Activated naive CD4-positive, alpha-beta T cell treated with anti-CD3 and anti-CD28 coated beads for 36 hours (primary cell): ENCODE results near the gene NUP153. TPM values are rescaled to one million over a fixed set of nuclear protein-coding genes. Genes with fewer than 3 reads are reported as not detected.

Experiments used
- CTCF ChIA-PET: fragments of 350-600 bp; sonication (Branson Sonifier 250); formaldehyde crosslinking; loops from one replicate; lab custom pipeline; 2021; ENCODE audit warnings: antibody characterized with exemption; lab: Charles Lee
- DNase-seq: peaks from one replicate; pipeline ENCODE4 v3.0.0-alpha.2; 2020
- H3K27ac Mint-ChIP-seq: one replicate; pipeline ENCODE4 v1.8.0; 2021; ENCODE audit warnings: mild to moderate bottlenecking, mixed read lengths
- H3K27me3 Mint-ChIP-seq: one replicate; pipeline ENCODE4 v1.8.0; 2021; ENCODE audit warnings: low read depth, mixed read lengths
- H3K36me3 Mint-ChIP-seq: one replicate; pipeline ENCODE4 v1.8.0; 2021; ENCODE audit warnings: low read depth, mixed read lengths
- H3K4me1 Mint-ChIP-seq: one replicate; pipeline ENCODE4 v1.8.0; 2021; ENCODE audit warnings: low read depth, mixed read lengths
- H3K4me3 Mint-ChIP-seq: one replicate; pipeline ENCODE4 v1.8.0; 2021; ENCODE audit warnings: mild to moderate bottlenecking, moderate library complexity, mixed read lengths
- H3K9me3 Mint-ChIP-seq: one replicate; pipeline ENCODE4 v1.8.0; 2021; ENCODE audit warnings: mixed read lengths
- intact Hi-C: fragments of 100-400 bp; cut with micrococcal nuclease; formaldehyde crosslinking; loops from one replicate; pipeline ENCODE4 v1.15.1; 2023
- total RNA-seq, 2 experiments: library from RNA; stranded (reverse); gene quantifications; one replicate each; pipeline ENCODE4 v1.2.3, GENCODE V29; 2021

The NUP153 gene
- total RNA-seq, 2 experiments from 2014 or later: 65.3 to 67.2 TPM

DNA sequence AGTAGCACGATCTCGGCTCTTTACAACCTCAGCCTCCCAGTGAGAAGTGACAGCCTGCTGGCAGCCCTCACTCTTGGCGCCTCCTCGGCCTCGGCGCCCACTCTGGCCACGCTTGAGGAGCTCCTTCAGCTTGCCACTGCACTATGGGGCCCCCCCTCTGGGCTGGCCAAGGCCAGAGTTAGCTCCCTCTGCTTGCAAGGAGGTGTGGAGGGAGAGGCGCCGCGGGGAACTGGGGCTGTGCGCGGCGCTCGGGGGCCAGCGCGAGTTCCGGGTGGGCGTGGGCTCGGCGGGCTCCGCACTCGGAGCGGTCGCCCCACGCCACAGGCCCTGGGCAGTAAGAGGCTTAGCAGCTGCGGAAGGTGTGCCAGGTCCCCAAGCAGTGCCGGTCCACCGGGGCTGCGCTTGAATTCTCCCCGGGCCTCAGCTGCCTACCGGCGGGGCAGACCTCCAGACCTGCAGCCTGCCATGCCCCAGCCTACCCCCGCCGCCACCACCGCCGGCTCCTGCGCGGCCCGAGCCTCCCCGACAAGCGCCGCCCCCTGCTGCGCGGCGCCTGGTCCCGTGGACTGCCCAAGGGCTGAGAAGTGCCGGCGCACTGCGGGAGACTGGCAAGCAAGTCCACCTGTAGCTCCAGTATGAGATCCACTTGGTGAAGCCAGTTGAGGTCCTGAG lies 22.0 kb upstream of the NUP153 start:
- intact Hi-C loops: no loop called here
- H3K27ac Mint-ChIP-seq: no peak overlapping the region
- no peak overlapping the region for H3K4me3 Mint-ChIP-seq
- CTCF ChIA-PET: interaction anchor here (0.7 to 1.2 kb wide), 2 partner anchors 76 to 393 kb away, joined by 3 read pairs; no protein-coding TSS in a partner anchor
- no peaks in the 10 kb centered on the region for H3K27me3 Mint-ChIP-seq
- DNase-seq: no peak
- H3K36me3 Mint-ChIP-seq: no peaks in the 10 kb centered on the region
- no peaks in the 10 kb centered on the region for H3K9me3 Mint-ChIP-seq
- no peaks in the 10 kb centered on the region for H3K4me1 Mint-ChIP-seq

- Mint-ChIP-seq H3K27ac (no peak overlapping the region), H3K4me3 (no peak overlapping the region), H3K9me3 (no peaks in the 10 kb centered on the region), H3K4me1 (no peaks in the 10 kb centered on the region), H3K36me3 (no peaks in the 10 kb centered on the region), H3K27me3 (no peaks in the 10 kb centered on the region)
- no peak for DNase-seq
- CTCF ChIA-PET: interaction anchor here (0.7 kb wide), 1 partner anchor 388 kb away, joined by 3 read pairs; no protein-coding TSS in a partner anchor
- intact Hi-C loops: no loop called here
These were observed 18.4 kb upstream of the NUP153 start for GRCh38 chr6:17725083-17725482.

DNA sequence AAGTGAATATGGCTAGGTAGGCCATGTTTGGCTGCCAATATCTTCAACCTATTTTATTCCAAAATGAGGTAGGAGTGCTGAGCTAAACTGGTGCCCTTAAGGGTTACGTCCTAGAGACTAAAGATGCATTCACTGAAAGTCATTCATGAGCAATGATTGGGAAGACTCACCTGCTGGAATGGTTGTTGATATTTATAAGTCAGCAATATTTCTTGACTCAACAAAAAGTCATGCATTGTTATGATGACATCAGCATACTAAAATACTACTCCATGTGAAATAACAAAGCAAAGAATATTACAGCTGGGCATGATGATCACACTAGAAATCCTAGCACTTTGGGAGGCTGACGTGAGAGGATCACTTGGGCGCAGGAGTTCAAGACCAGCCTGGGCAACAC lies 17.6 kb upstream of the NUP153 start:
- no peaks in the 10 kb centered on the region for H3K27me3 Mint-ChIP-seq
- intact Hi-C loops: no loop called here
- H3K4me1 Mint-ChIP-seq: no peaks in the 10 kb centered on the region
- CTCF ChIA-PET: no interaction called here
- no peaks in the 10 kb centered on the region for H3K9me3 Mint-ChIP-seq
- no peak overlapping the region for H3K27ac Mint-ChIP-seq
- DNase-seq: no peak
- H3K36me3 Mint-ChIP-seq: no peaks in the 10 kb centered on the region
- H3K4me3 Mint-ChIP-seq: no peak overlapping the region

- no peaks in the 10 kb centered on the region for H3K27me3 Mint-ChIP-seq
- no peak for DNase-seq
- intact Hi-C loops: no loop called here
- no peak overlapping the region for H3K4me3 Mint-ChIP-seq
- H3K4me1 Mint-ChIP-seq: no peaks in the 10 kb centered on the region
- CTCF ChIA-PET: interaction anchor here (0.5 to 0.6 kb wide), 2 partner anchors 213 to 519 kb away, joined by 3 to 4 read pairs; no protein-coding TSS in a partner anchor
- H3K36me3 Mint-ChIP-seq: no peaks in the 10 kb centered on the region
- H3K9me3 Mint-ChIP-seq: no peaks in the 10 kb centered on the region
- H3K27ac Mint-ChIP-seq: no peak overlapping the region
These were observed 14.9 kb upstream of the NUP153 start for GRCh38 chr6:17721671-17722070.

GRCh38 chr6:17719323-17720041 lies 12.8 kb upstream of the NUP153 start:
- intact Hi-C loops: no loop called here
- CTCF ChIA-PET: interaction anchor here (0.7 to 1.0 kb wide), 3 partner anchors 17 to 87 kb away, joined by 3 to 4 read pairs (median 4); no protein-coding TSS in a partner anchor
- no peaks in the 10 kb centered on the region for H3K36me3 Mint-ChIP-seq
- no peaks in the 10 kb centered on the region for H3K9me3 Mint-ChIP-seq
- no peak overlapping the region for H3K4me3 Mint-ChIP-seq
- peaks cover 6% of the 10 kb centered on the region for H3K4me1 Mint-ChIP-seq
- no peak for DNase-seq
- H3K27ac Mint-ChIP-seq: no peak overlapping the region
- H3K27me3 Mint-ChIP-seq: no peaks in the 10 kb centered on the region

- no peaks in the 10 kb centered on the region for H3K9me3 Mint-ChIP-seq
- no peaks in the 10 kb centered on the region for H3K27me3 Mint-ChIP-seq
- H3K27ac Mint-ChIP-seq: no peak overlapping the region
- CTCF ChIA-PET: interaction anchor here (0.7 kb wide), 1 partner anchor 66 kb away, joined by 3 read pairs; no protein-coding TSS in a partner anchor
- no peak overlapping the region for H3K4me3 Mint-ChIP-seq
- DNase-seq: no peak
- peaks cover 11% of the 10 kb centered on the region for H3K4me1 Mint-ChIP-seq
- intact Hi-C loops: no loop called here
- no peaks in the 10 kb centered on the region for H3K36me3 Mint-ChIP-seq
These were observed 9.5 kb upstream of the NUP153 start for GRCh38 chr6:17716221-17716620.

DNA sequence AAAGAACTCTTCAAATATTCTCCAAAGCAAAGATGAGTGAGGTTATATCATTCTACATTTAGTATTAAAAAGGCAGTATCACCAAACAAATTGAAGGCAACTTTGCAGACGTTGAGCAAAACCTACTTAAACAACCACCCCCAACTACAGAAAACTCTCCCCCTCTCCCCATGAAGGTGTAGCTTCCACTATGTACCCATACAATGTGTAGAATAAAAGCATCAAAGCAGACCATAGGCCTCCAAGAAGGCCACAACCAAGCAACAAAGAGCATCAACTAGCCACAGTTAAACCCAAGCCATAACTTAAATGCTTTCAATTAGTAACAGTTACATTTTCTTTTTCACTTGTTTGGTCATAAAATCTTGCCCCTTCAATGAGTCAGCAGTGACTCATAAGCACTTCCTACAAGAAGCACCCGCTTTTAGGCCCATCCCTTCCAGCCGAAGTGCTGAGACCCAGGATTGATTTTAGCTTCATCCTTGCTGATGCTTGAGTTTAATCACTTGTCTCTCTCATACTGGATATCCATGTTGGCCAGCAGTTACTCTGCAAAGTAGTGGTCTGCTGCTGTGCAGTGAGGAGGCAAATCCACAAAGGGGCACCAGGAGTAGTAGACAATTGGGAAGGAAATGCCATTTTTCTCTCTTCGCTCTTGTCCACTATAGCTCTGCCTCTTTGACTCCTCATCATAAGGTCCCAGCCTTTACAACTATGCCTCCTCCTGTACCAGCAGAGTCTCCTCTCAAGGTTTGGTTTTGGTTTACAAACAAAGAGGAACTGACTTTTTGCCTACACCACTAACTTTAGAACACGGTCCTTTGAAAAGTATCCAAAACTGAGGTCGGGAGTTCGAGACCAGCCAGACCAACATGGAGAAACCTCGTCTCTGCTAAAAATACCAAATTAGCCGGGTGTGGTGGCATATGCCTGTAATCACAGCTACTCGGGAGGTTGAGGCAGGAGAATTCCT lies 8.4 kb upstream of the NUP153 start:
- Mint-ChIP-seq H3K27me3 (no peaks in the 10 kb centered on the region), H3K4me3 (no peak overlapping the region), H3K36me3 (no peaks in the 10 kb centered on the region), H3K9me3 (no peaks in the 10 kb centered on the region), H3K27ac (peak overlapping the region; percentile 74), H3K4me1 (peaks cover 11% of the 10 kb centered on the region)
- peak; percentile 63 for DNase-seq
- CTCF ChIA-PET: interaction anchor here (0.7 to 1.9 kb wide), 2 partner anchors 13 to 65 kb away, joined by 3 to 11 read pairs; no protein-coding TSS in a partner anchor
- intact Hi-C loops: loop anchor here (1.0 kb wide), 1 partner anchor 8 kb away; no protein-coding TSS in a partner anchor

- CTCF ChIA-PET: interaction anchor here (1.9 kb wide), 1 partner anchor 12 kb away, joined by 11 read pairs; no protein-coding TSS in a partner anchor
- no peak overlapping the region for H3K27ac Mint-ChIP-seq
- intact Hi-C loops: no loop called here
- peaks cover 3% of the 10 kb centered on the region for H3K36me3 Mint-ChIP-seq
- H3K4me3 Mint-ChIP-seq: no peak overlapping the region
- no peaks in the 10 kb centered on the region for H3K9me3 Mint-ChIP-seq
- H3K4me1 Mint-ChIP-seq: peaks cover 11% of the 10 kb centered on the region
- DNase-seq: no peak
- H3K27me3 Mint-ChIP-seq: no peaks in the 10 kb centered on the region
These were observed 7.5 kb upstream of the NUP153 start for GRCh38 chr6:17714177-17714576.

DNA sequence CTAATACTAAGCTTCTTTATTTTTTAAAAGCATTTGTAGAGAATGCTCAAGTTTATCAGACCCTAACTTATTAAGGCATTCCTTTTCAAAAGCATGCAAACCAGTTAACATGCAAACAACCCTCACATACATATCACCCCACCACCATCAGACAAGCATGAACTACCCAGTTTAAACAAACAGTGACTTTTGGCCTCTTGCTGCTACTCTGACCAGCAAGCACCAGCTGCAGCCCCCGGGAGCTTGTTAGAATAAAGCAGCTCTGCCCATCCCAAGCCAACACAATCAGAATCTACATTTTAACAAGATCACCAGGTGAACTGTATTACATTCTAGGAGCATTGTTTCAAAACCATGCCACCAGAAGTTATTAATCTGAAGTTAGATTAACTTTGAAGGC lies 5.9 kb upstream of the NUP153 start:
- intact Hi-C loops: no loop called here
- no peak for DNase-seq
- Mint-ChIP-seq H3K27ac (no peak overlapping the region), H3K4me3 (no peak overlapping the region), H3K36me3 (peaks cover 13% of the 10 kb centered on the region), H3K9me3 (no peaks in the 10 kb centered on the region), H3K4me1 (peaks cover 13% of the 10 kb centered on the region), H3K27me3 (no peaks in the 10 kb centered on the region)
- CTCF ChIA-PET: interaction anchor here (1.0 kb wide), 1 partner anchor 15 kb away, joined by 3 read pairs; no protein-coding TSS in a partner anchor

GRCh38 chr6:17710331-17710730 lies 3.6 kb upstream of the NUP153 start:
- Mint-ChIP-seq H3K4me3 (no peak overlapping the region), H3K27me3 (no peaks in the 10 kb centered on the region), H3K4me1 (peaks cover 20% of the 10 kb centered on the region), H3K9me3 (no peaks in the 10 kb centered on the region), H3K27ac (no peak overlapping the region), H3K36me3 (peaks cover 25% of the 10 kb centered on the region)
- intact Hi-C loops: no loop called here
- no peak for DNase-seq
- CTCF ChIA-PET: no interaction called here

DNA sequence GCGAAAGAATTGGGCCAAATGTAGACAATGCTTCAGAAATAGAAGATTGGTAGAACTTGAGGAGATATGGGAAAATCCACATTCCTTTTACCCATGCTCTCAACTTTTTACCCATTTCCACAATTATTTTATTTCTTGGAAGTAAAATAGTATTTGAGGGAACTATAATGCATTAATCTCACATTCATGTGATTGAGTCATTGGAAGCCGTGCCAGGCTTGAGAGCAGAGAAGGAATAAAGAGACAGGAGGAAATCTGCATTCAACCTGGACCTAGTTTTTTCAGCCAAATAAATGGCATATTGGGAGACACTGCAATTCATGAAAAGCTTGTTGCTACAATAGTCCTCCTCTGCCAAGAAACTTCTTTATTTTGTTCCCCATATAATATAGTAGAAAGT lies 2.8 kb upstream of the NUP153 start:
- intact Hi-C loops: loop anchor here (2.0 to 10.0 kb wide), 3 partner anchors 172 to 1235 kb away; no protein-coding TSS in a partner anchor
- H3K4me1 Mint-ChIP-seq: peaks cover 14% of the 10 kb centered on the region
- H3K9me3 Mint-ChIP-seq: no peaks in the 10 kb centered on the region
- peaks cover 27% of the 10 kb centered on the region for H3K36me3 Mint-ChIP-seq
- CTCF ChIA-PET: interaction anchor here (0.9 kb wide), 1 partner anchor 9 kb away, joined by 4 read pairs; no protein-coding TSS in a partner anchor
- no peak overlapping the region for H3K4me3 Mint-ChIP-seq
- H3K27me3 Mint-ChIP-seq: no peaks in the 10 kb centered on the region
- no peak for DNase-seq
- no peak overlapping the region for H3K27ac Mint-ChIP-seq
